H1 (cell line): Measurements from ENCODE around the gene ASCC2. TPM values are rescaled to one million over a fixed set of nuclear protein-coding genes. Genes with fewer than 3 reads are reported as not detected.

ENCODE experiments used
- CTCF ChIA-PET: fragments of 300-600 bp; sonication (Branson Sonifier 250); formaldehyde crosslinking; loops from one replicate; lab custom pipeline; 2021; ENCODE audit not compliant: partially characterized antibody; lab: Charles Lee
- POLR2A ChIA-PET: fragments of 300-600 bp; sonication (Branson Sonifier 250); formaldehyde crosslinking; loops from one replicate; lab custom pipeline; 2021; ENCODE audit warnings: inconsistent platforms; ENCODE audit not compliant: partially characterized antibody; lab: Charles Lee
- DNase-seq, 2 experiments: peaks; one replicate each; pipeline versions ENCODE4 v3.0.0 to v3.0.0-alpha.2; 2010 to 2022; ENCODE audit warnings: low spot score in 2 of 2, low read depth in 1 of 2, mixed read lengths in 1 of 2
- FAIRE-seq: peaks from 2 replicates; lab custom pipeline; 2011; peaks lifted over from hg19 to GRCh38; lab: Jason Lieb, UNC
- H2AFZ ChIP-seq: 2 replicates; pipeline ENCODE4 v1.8.1; 2012; ENCODE audit warnings: low read length, inconsistent platforms
- H2AK5ac ChIP-seq: 2 replicates; pipeline ENCODE4 v1.6.1; 2013; ENCODE audit warnings: low read depth, low read length
- H2BK120ac ChIP-seq: replicated peaks from 2 replicates; pipeline ENCODE3; 2013; ENCODE audit warnings: low read depth, low read length, inconsistent platforms
- H2BK12ac ChIP-seq: 2 replicates; pipeline ENCODE4 v1.6.1; 2013; ENCODE audit warnings: low read depth, low read length
- H2BK15ac ChIP-seq: 2 replicates; pipeline ENCODE4 v1.6.1; 2013; ENCODE audit warnings: low read length
- H2BK20ac ChIP-seq: 2 replicates; pipeline ENCODE4 v1.6.1; 2013; ENCODE audit warnings: low read length
- H2BK5ac ChIP-seq: 2 replicates; pipeline ENCODE4 v1.6.1; 2013; ENCODE audit warnings: low read depth, low read length
- H3K14ac ChIP-seq: 2 replicates; pipeline ENCODE4 v1.6.1; 2013; ENCODE audit warnings: inconsistent platforms; ENCODE audit not compliant: insufficient read length
- H3K18ac ChIP-seq: 2 replicates; pipeline ENCODE4 v1.6.1; 2013; ENCODE audit warnings: low read length; ENCODE audit errors: extremely low read depth
- H3K23ac ChIP-seq: 2 replicates; pipeline ENCODE4 v1.6.1; 2013; ENCODE audit warnings: inconsistent platforms; ENCODE audit not compliant: insufficient read length
- H3K23me2 ChIP-seq: 2 replicates; pipeline ENCODE4 v1.6.1; 2013; ENCODE audit warnings: low read depth, low read length
- H3K27ac ChIP-seq: 2 replicates; pipeline ENCODE4 v1.6.1; 2011; ENCODE audit warnings: low read depth, low read length, inconsistent platforms
- H3K27me3 ChIP-seq, 4 experiments: replicated peaks in 1 of 4; 1 replicate in 1 of 4; 2 replicates in 3 of 4; pipeline versions ENCODE4 v1.6.1 to v1.8.1; 2011 to 2013; ENCODE audit warnings: low read length in 3 of 4, mild to moderate bottlenecking in 3 of 4, inconsistent platforms in 2 of 4, mixed read lengths in 2 of 4, moderate library complexity in 1 of 4; ENCODE audit not compliant: control insufficient read depth in 3 of 4, insufficient read depth in 3 of 4; ENCODE audit errors: extremely low read depth in 1 of 4
- H3K36me3 ChIP-seq, 4 experiments: 2 replicates each; pipeline versions ENCODE4 v1.6.1 to v1.8.1; 2011 to 2013; ENCODE audit warnings: mild to moderate bottlenecking in 4 of 4, low read length in 3 of 4, moderate library complexity in 2 of 4, control low read depth in 1 of 4, inconsistent platforms in 1 of 4; ENCODE audit not compliant: insufficient read depth in 4 of 4, control insufficient read depth in 2 of 4
- H3K4ac ChIP-seq: replicated peaks from 2 replicates; pipeline ENCODE3; 2013; ENCODE audit warnings: low read length, low read depth, mixed read lengths, inconsistent platforms; ENCODE audit not compliant: insufficient read length
- H3K4me1 ChIP-seq, 4 experiments: replicated peaks in 1 of 4; 1 replicate in 1 of 4; 2 replicates in 3 of 4; pipeline versions ENCODE4 v1.6.1 to v1.8.1; 2011 to 2013; ENCODE audit warnings: low read length in 3 of 4, inconsistent platforms in 2 of 4, mixed read lengths in 1 of 4; ENCODE audit not compliant: insufficient read depth in 4 of 4, control insufficient read depth in 3 of 4
- H3K4me2 ChIP-seq, 2 experiments: 2 replicates each; pipeline versions ENCODE4 v1.6.1 to v1.8.1; 2011 to 2013; ENCODE audit warnings: low read depth in 2 of 2, low read length in 2 of 2, control low read depth in 1 of 2, inconsistent platforms in 1 of 2, mild to moderate bottlenecking in 1 of 2; ENCODE audit not compliant: insufficient read depth in 1 of 2
- H3K4me3 ChIP-seq, 4 experiments: fragments of 200-600, 300-600 bp in 1 of 4; sonication (generic), shearing (Covaris generic), sonication (Bioruptor Twin) in 1 of 4; 2 replicates each; pipeline versions ENCODE4 v1.5.1 to v1.8.1; 2011 to 2016; ENCODE audit warnings: low read length in 4 of 4, low read depth in 3 of 4, control low read depth in 2 of 4, inconsistent platforms in 2 of 4, mild to moderate bottlenecking in 2 of 4, mixed read lengths in 1 of 4, moderate library complexity in 1 of 4; ENCODE audit not compliant: insufficient read depth in 2 of 4; ENCODE audit errors: extremely low read depth in 1 of 4
- H3K56ac ChIP-seq: replicated peaks from 2 replicates; pipeline ENCODE3; 2013; ENCODE audit warnings: low read depth, mild to moderate bottlenecking, mixed read lengths, low read length, inconsistent platforms; ENCODE audit not compliant: insufficient read length
- H3K79me1 ChIP-seq: 2 replicates; pipeline ENCODE4 v1.6.1; 2013; ENCODE audit warnings: low read depth, low read length, control low read depth
- H3K79me2 ChIP-seq, 2 experiments: 2 replicates each; pipeline versions ENCODE4 v1.6.1 to v1.8.1; 2012 to 2013; ENCODE audit warnings: low read length in 2 of 2, mild to moderate bottlenecking in 2 of 2, inconsistent platforms in 1 of 2; ENCODE audit not compliant: insufficient read depth in 2 of 2, control insufficient read depth in 1 of 2
- H3K9ac ChIP-seq, 4 experiments: replicated peaks in 1 of 4; 1 replicate in 1 of 4; 2 replicates in 3 of 4; pipeline versions ENCODE4 v1.6.1 to v1.8.1; 2011 to 2013; ENCODE audit warnings: low read depth in 3 of 4, low read length in 3 of 4, control low read depth in 2 of 4, mild to moderate bottlenecking in 2 of 4, moderate library complexity in 2 of 4, inconsistent platforms in 1 of 4; ENCODE audit errors: extremely low read depth in 1 of 4
- H3K9me3 ChIP-seq, 2 experiments: 2 replicates each; pipeline versions ENCODE4 v1.6.1 to v1.8.1; 2012 to 2013; ENCODE audit warnings: mild to moderate bottlenecking in 2 of 2, moderate library complexity in 2 of 2, control low read depth in 1 of 2, inconsistent platforms in 1 of 2, low read depth in 1 of 2, low read length in 1 of 2, mixed read lengths in 1 of 2; ENCODE audit not compliant: insufficient read depth in 2 of 2
- H4K20me1 ChIP-seq, 2 experiments: replicated peaks in 1 of 2; 2 replicates each; pipeline versions ENCODE3 to v1.8.1; 2011 to 2013; ENCODE audit warnings: inconsistent platforms in 2 of 2, low read length in 2 of 2, mild to moderate bottlenecking in 1 of 2; ENCODE audit not compliant: insufficient read depth in 2 of 2, control insufficient read depth in 1 of 2
- H4K5ac ChIP-seq: 2 replicates; pipeline ENCODE4 v1.6.1; 2013; ENCODE audit warnings: low read length, low read depth, mixed read lengths, inconsistent platforms; ENCODE audit not compliant: insufficient read length
- H4K8ac ChIP-seq: 2 replicates; pipeline ENCODE4 v1.8.0; 2013; ENCODE audit warnings: mild to moderate bottlenecking, moderate library complexity, low read length, inconsistent platforms; ENCODE audit not compliant: insufficient read depth; ENCODE audit errors: extremely low read depth
- H4K91ac ChIP-seq: replicated peaks from 2 replicates; pipeline ENCODE3; 2013; ENCODE audit warnings: low read length, mixed read lengths, inconsistent platforms; ENCODE audit not compliant: insufficient read length
- BRCA1 ChIP-seq: IDR thresholded peaks from 2 replicates; pipeline ENCODE4 v1.6.1; 2012; ENCODE audit warnings: low read depth, low read length, improper control_type of control experiment
- CBX5 ChIP-seq: fragments of 300-800, 300-1000 bp; sonication (generic); IDR thresholded peaks from 2 replicates; pipeline ENCODE4 v1.7.1; 2016; ENCODE audit warnings: antibody characterized with exemption, low read length, low read depth
- CBX8 ChIP-seq: fragments of 300-800, 300-1000 bp; sonication (generic); IDR thresholded peaks from 2 replicates; pipeline ENCODE4 v1.7.1; 2016; ENCODE audit warnings: low read depth, low read length, borderline replicate concordance
- CEBPB ChIP-seq: IDR thresholded peaks from 2 replicates; pipeline ENCODE4 v1.6.1; 2012; ENCODE audit warnings: low read depth, low read length
- EGR1 ChIP-seq: IDR thresholded peaks from 2 replicates; pipeline ENCODE4 v1.6.1; 2011; ENCODE audit warnings: low read depth, low read length, borderline replicate concordance
- FOSL1 ChIP-seq: IDR thresholded peaks from 2 replicates; pipeline ENCODE4 v1.6.1; 2011; ENCODE audit warnings: mild to moderate bottlenecking, low read depth, low read length, moderate library complexity; ENCODE audit not compliant: insufficient read depth
- HDAC6 ChIP-seq: IDR thresholded peaks from one replicate; pipeline ENCODE4 v1.7.1; 2012; ENCODE audit warnings: low read depth, mild to moderate bottlenecking, inconsistent platforms, low read length, moderate library complexity
- KDM5A ChIP-seq: fragments of 200-600 bp; IDR thresholded peaks from 2 replicates; pipeline ENCODE4 v1.7.1; 2012; ENCODE audit warnings: mild to moderate bottlenecking, low read length, inconsistent platforms, mixed read lengths
- NANOG ChIP-seq: IDR thresholded peaks from 2 replicates; pipeline ENCODE4 v1.6.1; 2011; ENCODE audit warnings: low read length, low read depth, mild to moderate bottlenecking, inconsistent platforms; ENCODE audit not compliant: insufficient read depth, poor library complexity, severe bottlenecking
- RBBP5 ChIP-seq: IDR thresholded peaks from 2 replicates; pipeline ENCODE4 v1.7.1; 2012; ENCODE audit warnings: low read depth, mild to moderate bottlenecking, inconsistent platforms, low read length, moderate library complexity, borderline replicate concordance
- SRF ChIP-seq: IDR thresholded peaks from 2 replicates; pipeline ENCODE4 v1.6.1; 2011; ENCODE audit warnings: mild to moderate bottlenecking, low read depth, low read length, moderate library complexity
- TCF12 ChIP-seq: IDR thresholded peaks from 2 replicates; pipeline ENCODE4 v1.6.1; 2011; ENCODE audit warnings: low read depth, mild to moderate bottlenecking, low read length
- ZNF274 ChIP-seq: IDR thresholded peaks from 2 replicates; pipeline ENCODE4 v1.7.0; 2012; ENCODE audit warnings: low read length, borderline replicate concordance; ENCODE audit errors: extremely low read depth
- WGBS, 2 experiments: shearing (Covaris generic) in 1 of 2; methylation state at CpG; one replicate each; pipeline versions ENCODE4 v1.1.6 to v1.1.7; 2013 to 2015; ENCODE audit warnings: low lambda C conversion rate in 2 of 2, mixed read lengths in 2 of 2, inconsistent platforms in 1 of 2, low coverage in 1 of 2, missing lambda C conversion rate in 1 of 2; ENCODE audit not compliant: insufficient replicate concordance in 2 of 2, insufficient coverage in 1 of 2, insufficient read length in 1 of 2; ENCODE audit errors: extremely low coverage in 1 of 2, missing lambda C conversion rate in 1 of 2; 5-methylcytosine and 5-hydroxymethylcytosine counted together
- polyA plus RNA-seq, 7 experiments: library from polyadenylated mRNA; depleted of rRNA in 3 of 7; stranded (reverse) in 5 of 7; unstranded in 2 of 7; fragments of >200 nt in 5 of 7; fragments of 200-250 nt in 2 of 7; gene quantifications; 1 replicate in 5 of 7; 2 replicates in 1 of 7; 4 replicates in 1 of 7; pipeline versions ENCODE4 v1.2.1 to v1.2.3, GENCODE V29; 2011 to 2013; ENCODE audit warnings: missing spikeins in 2 of 7, mixed read lengths in 2 of 7
- total RNA-seq: library from RNA; stranded (reverse); fragmentation: NEBNext Ultra II Directional; extraction: Animal tissue kit (Norgen Biotek cat#: 25700); gene quantifications from 2 replicates; pipeline ENCODE4 v1.2.1, GENCODE V29; 2021

Gene ASCC2
- total and polyA plus RNA-seq, 2 of the 8 experiments (the other 6 are each of a cell fraction or from before 2014, with no cell fraction given): 35.0 to 35.8 TPM

- no peak overlapping the region for H3K56ac ChIP-seq
- H3K27me3 ChIP-seq: no peaks in the 10 kb centered on the region
- peaks cover 0 to 1% of the 10 kb centered on the region in 2 experiments for H4K20me1 ChIP-seq
- H3K4me1 ChIP-seq: peaks cover 0 to 2% (median 0%) of the 10 kb centered on the region in 4 experiments; a peak in 2 of 7 replicates
- H2BK20ac ChIP-seq: no peak overlapping the region
- no peak overlapping the region for H2BK12ac ChIP-seq
- H2AFZ ChIP-seq: no peak overlapping the region
- H3K4ac ChIP-seq: no peak overlapping the region
- H4K5ac ChIP-seq: no peak overlapping the region
- POLR2A ChIA-PET: interaction anchor here (1.0 kb wide), 1 partner anchor 60 kb away, joined by 4 read pairs; no protein-coding TSS in a partner anchor
- no peak for DNase-seq
- H3K9me3 ChIP-seq: no peaks in the 10 kb centered on the region
- no peak overlapping the region for H3K14ac ChIP-seq
- H2BK15ac ChIP-seq: no peak overlapping the region
- no peak overlapping the region for H3K4me2 ChIP-seq
- no peak overlapping the region for H3K27ac ChIP-seq
- WGBS, 2 experiments: 80% methylated on average over 14 of the region's 16 CpGs; no CpG with 5 or more reads in 1 of the 2 experiments
- CTCF ChIA-PET: interaction anchor here (1.3 to 2.4 kb wide), 5 partner anchors 9 to 335 kb away, joined by 3 to 9 read pairs (median 5); no protein-coding TSS in a partner anchor
- no peaks in the 10 kb centered on the region for H3K79me2 ChIP-seq
- no peak overlapping the region for H3K23ac ChIP-seq
- H3K18ac ChIP-seq: no peak overlapping the region
- H4K8ac ChIP-seq: no peak overlapping the region; the same call in 1 of the 2 replicates
- H2AK5ac ChIP-seq: no peak overlapping the region
- no peak for FAIRE-seq
- H3K23me2 ChIP-seq: no peaks in the 10 kb centered on the region
- no peaks in the 10 kb centered on the region for H3K36me3 ChIP-seq
- no peaks in the 10 kb centered on the region for H3K79me1 ChIP-seq
- no peak overlapping the region for H2BK120ac ChIP-seq
- H3K9ac ChIP-seq: no peak overlapping the region
- H3K4me3 ChIP-seq: no peak overlapping the region
- no peak overlapping the region for H2BK5ac ChIP-seq
- H4K91ac ChIP-seq: no peak overlapping the region
- TF ChIP-seq KDM5A (no peak), TCF12 (no peak), CEBPB (no peak), ZNF274 (no peak), SRF (no peak), FOSL1 (no peak), NANOG (no peak), HDAC6 (no peak), BRCA1 (no peak), EGR1 (no peak), RBBP5 (no peak), CBX8 (no peak), CBX5 (no peak)
Measured at GRCh38 chr22:29753808-29754657, 84.0 kb downstream of the ASCC2 start.
